Measurements from ENCODE around the gene ZNF397.
A peak's percentile ranks its signal among the peaks of the same experiment; 100 is the strongest.

Gene ZNF397

GRCh38 chr18:35290094-35290735 is 49.4 kb downstream of the ZNF397 start, which contains the start of gene ZSCAN30:
TSS of gene ZSCAN30 (minus strand) at chr18:35290229. CDS start at chr18:35264352, 25,877 bp downstream.
- Mint-ChIP-seq H3K27me3 (ENCODE audit: low read depth) (no peaks in the 10 kb centered on the region), H3K36me3 (ENCODE audit: low read depth) (peaks cover 66% of the 10 kb centered on the region), H3K27ac (peak within 1 kb of the TSS; percentile 96), H3K4me3 (peak within 1 kb of the TSS; percentile 95), H3K4me1 (ENCODE audit: low read depth) (peaks cover 29% of the 10 kb centered on the region), H3K9me3 (peaks cover 27% of the 10 kb centered on the region)
- DNase-seq (ENCODE audit: low spot score) = peak; percentile 92

DNA sequence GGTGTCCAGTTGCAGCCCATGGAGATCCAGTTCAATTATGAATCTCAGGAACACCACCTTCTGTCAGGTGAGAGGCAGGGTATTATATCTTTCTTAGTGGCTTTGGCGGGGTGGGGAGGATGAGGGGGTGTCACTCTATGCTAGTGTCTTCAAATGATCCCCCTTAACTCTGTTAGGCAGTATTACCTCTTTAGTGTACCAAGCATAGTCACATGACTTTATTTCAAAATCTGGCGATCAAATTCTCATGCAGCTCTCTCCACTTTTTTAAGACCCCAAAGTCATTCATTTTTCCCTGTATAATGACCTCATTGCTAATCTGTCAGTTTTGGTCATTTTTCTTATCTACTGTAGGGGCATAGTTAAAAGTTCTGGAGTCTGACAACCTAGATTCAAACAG is 50.3 kb downstream of the ZNF397 start:
- Mint-ChIP-seq H3K4me3 (peak overlapping the region; percentile 95), H3K27ac (peak overlapping the region; percentile 58), H3K4me1 (ENCODE audit: low read depth) (peaks cover 29% of the 10 kb centered on the region), H3K36me3 (ENCODE audit: low read depth) (peaks cover 68% of the 10 kb centered on the region), H3K9me3 (peaks cover 27% of the 10 kb centered on the region), H3K27me3 (ENCODE audit: low read depth) (no peaks in the 10 kb centered on the region)
- DNase-seq (ENCODE audit: low spot score) = no peak

DNA sequence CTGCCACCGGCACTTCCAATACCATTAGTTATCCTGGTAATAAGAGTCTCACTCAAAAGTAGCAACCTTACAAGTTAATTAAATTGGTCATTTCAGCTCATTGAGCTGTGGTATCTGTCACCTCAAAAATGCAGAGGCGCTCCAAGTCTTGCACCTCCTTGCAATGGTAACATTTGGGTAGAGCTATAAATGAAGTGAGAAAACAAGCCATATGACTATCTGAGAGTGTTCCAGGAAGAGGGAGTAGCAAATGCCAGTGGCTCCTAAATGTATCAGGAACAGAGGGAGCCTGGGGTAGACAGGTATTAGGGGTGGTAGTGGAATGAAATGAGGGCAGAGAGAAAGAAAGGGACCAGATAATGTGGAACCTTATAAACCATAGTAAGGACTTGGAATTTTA is 55.2 kb downstream of the ZNF397 start:
- H3K36me3 Mint-ChIP-seq (ENCODE audit: low read depth) = peaks cover 88% of the 10 kb centered on the region
- H3K27me3 Mint-ChIP-seq (ENCODE audit: low read depth) = no peaks in the 10 kb centered on the region
- peaks cover 15% of the 10 kb centered on the region for H3K4me1 Mint-ChIP-seq (ENCODE audit: low read depth)
- H3K27ac Mint-ChIP-seq = no peak overlapping the region
- no peak overlapping the region for H3K4me3 Mint-ChIP-seq
- H3K9me3 Mint-ChIP-seq = peaks cover 50% of the 10 kb centered on the region
- DNase-seq (ENCODE audit: low spot score) = no peak

DNA sequence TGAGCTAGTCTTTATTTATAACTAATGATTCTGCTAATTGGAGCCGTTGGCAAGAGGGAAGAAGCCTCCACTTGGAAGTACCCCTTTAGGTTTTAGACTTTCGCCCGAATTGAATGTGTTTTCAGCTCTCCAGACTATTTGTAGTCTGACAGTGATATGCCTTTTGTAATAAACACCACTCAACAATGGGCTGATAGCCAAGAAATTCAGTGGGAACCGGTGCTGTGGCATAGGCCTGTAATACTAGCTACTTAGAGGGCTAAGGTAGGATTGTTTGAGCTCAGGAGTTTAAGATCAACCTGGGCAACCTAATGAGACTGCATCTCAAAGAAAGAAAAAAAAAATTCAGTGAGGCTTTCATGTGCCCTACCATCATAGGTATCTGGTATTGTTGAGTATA is 62.8 kb downstream of the ZNF397 start:
- H3K27me3 Mint-ChIP-seq (ENCODE audit: low read depth) = no peaks in the 10 kb centered on the region
- H3K4me3 Mint-ChIP-seq = no peak overlapping the region
- peaks cover 85% of the 10 kb centered on the region for H3K36me3 Mint-ChIP-seq (ENCODE audit: low read depth)
- no peak for DNase-seq (ENCODE audit: low spot score)
- H3K4me1 Mint-ChIP-seq (ENCODE audit: low read depth) = no peaks in the 10 kb centered on the region
- H3K9me3 Mint-ChIP-seq = peaks cover 83% of the 10 kb centered on the region
- no peak overlapping the region for H3K27ac Mint-ChIP-seq

- peaks cover 60% of the 10 kb centered on the region for H3K36me3 Mint-ChIP-seq (ENCODE audit: low read depth)
- H3K4me1 Mint-ChIP-seq (ENCODE audit: low read depth) = no peaks in the 10 kb centered on the region
- no peak overlapping the region for H3K27ac Mint-ChIP-seq
- H3K9me3 Mint-ChIP-seq = peaks cover 73% of the 10 kb centered on the region
- DNase-seq (ENCODE audit: low spot score) = no peak
- H3K4me3 Mint-ChIP-seq = no peak overlapping the region
- H3K27me3 Mint-ChIP-seq (ENCODE audit: low read depth) = no peaks in the 10 kb centered on the region
Observed at GRCh38 chr18:35306588-35307250, 65.9 kb downstream of the ZNF397 start.

Data from T-helper 2 cell treated with Interferon-gamma antibody and Interleukin-4, amounts not matched to agents 5 μg/mL and 100 μg/mL, for 36 hours (primary cell).